HFFc6 (cell line): Measurements from ENCODE around the gene PLPP3. TPM values are rescaled to one million over a fixed set of nuclear protein-coding genes. Genes with fewer than 3 reads are reported as not detected.

Experiments used
- DNase-seq: peaks from one replicate; pipeline ENCODE4 v3.0.0-alpha.2; 2018
- H3K27ac Mint-ChIP-seq: 2 replicates; pipeline ENCODE4 v1.8.0; 2020; ENCODE audit warnings: mild to moderate bottlenecking, mixed read lengths
- H3K27me3 Mint-ChIP-seq: 2 replicates; pipeline ENCODE4 v1.8.0; 2021; ENCODE audit warnings: mild to moderate bottlenecking, moderate library complexity, mixed read lengths; ENCODE audit not compliant: insufficient read depth
- H3K36me3 Mint-ChIP-seq: 2 replicates; pipeline ENCODE4 v1.8.0; 2021; ENCODE audit warnings: low read depth, mixed read lengths
- H3K4me1 Mint-ChIP-seq: 2 replicates; pipeline ENCODE4 v1.8.0; 2020; ENCODE audit warnings: low read depth, mixed read lengths
- H3K4me3 Mint-ChIP-seq: 2 replicates; pipeline ENCODE4 v1.8.0; 2020; ENCODE audit warnings: mild to moderate bottlenecking, moderate library complexity, mixed read lengths
- H3K9me3 Mint-ChIP-seq: 2 replicates; pipeline ENCODE4 v1.8.0; 2020; ENCODE audit warnings: mild to moderate bottlenecking, mixed read lengths
- total RNA-seq, 6 experiments: library from RNA; stranded (reverse); fragmentation: NEBNext Ultra II Directional; extraction: Animal tissue kit (Norgen Biotek cat#: 25700); gene quantifications; 2 replicates in 1 of 6; 3 replicates in 5 of 6; pipeline ENCODE4 v1.2.3, GENCODE V29; 2021
- TF ChIP-seq, protein P1 (sequence below): fragments of 200-600 bp; sonication (generic); IDR thresholded peaks from 2 replicates; pipeline ENCODE4 v1.5.0; 2021; ENCODE audit warnings: antibody characterized with exemption, mild to moderate bottlenecking

PLPP3 gene
- total RNA-seq, 6 experiments from 2014 or later = 15.1 to 29.9 (median 24.8) TPM

DNA sequence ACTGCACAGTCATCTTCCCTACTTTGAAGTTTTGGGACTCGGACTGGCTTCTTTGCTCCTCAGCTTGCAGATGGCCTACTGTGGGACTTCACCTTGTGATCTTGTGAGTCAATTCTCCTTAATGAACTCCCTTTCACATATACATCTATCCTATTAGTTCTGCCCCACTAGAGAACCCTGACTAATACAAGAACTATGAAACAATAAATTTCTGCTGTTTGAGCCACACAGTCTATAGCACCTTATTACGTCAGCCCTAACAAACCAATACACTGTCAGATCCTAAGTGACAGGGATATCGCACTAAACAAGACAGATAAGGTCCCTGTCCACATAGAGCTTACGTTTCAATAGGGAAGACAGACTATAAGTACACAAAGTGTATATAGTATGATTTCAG lies 120.1 kb downstream of the PLPP3 start:
- Mint-ChIP-seq H3K4me3 (no peak overlapping the region), H3K9me3 (no peaks in the 10 kb centered on the region), H3K27ac (no peak overlapping the region), H3K36me3 (no peaks in the 10 kb centered on the region), H3K4me1 (0 out of 2 replicates have a peak, but pooled peaks cover 6% of the 10 kb centered on the region), H3K27me3 (no peaks in the 10 kb centered on the region; the same call in 1 of the 2 replicates)
- DNase-seq = no peak
- TF ChIP-seq, protein P1, sequence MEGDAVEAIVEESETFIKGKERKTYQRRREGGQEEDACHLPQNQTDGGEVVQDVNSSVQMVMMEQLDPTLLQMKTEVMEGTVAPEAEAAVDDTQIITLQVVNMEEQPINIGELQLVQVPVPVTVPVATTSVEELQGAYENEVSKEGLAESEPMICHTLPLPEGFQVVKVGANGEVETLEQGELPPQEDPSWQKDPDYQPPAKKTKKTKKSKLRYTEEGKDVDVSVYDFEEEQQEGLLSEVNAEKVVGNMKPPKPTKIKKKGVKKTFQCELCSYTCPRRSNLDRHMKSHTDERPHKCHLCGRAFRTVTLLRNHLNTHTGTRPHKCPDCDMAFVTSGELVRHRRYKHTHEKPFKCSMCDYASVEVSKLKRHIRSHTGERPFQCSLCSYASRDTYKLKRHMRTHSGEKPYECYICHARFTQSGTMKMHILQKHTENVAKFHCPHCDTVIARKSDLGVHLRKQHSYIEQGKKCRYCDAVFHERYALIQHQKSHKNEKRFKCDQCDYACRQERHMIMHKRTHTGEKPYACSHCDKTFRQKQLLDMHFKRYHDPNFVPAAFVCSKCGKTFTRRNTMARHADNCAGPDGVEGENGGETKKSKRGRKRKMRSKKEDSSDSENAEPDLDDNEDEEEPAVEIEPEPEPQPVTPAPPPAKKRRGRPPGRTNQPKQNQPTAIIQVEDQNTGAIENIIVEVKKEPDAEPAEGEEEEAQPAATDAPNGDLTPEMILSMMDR = no peak

GRCh38 chr1:56457756-56458375 lies 121.5 kb downstream of the PLPP3 start:
- 0 out of 2 replicates have a peak, but pooled peaks cover 6% of the 10 kb centered on the region for H3K4me1 Mint-ChIP-seq
- TF ChIP-seq, protein P1 = no peak
- H3K27ac Mint-ChIP-seq = no peak overlapping the region
- no peak overlapping the region for H3K4me3 Mint-ChIP-seq
- H3K36me3 Mint-ChIP-seq = no peaks in the 10 kb centered on the region
- DNase-seq = no peak
- H3K9me3 Mint-ChIP-seq = peaks cover 4% of the 10 kb centered on the region; the same call in 1 of the 2 replicates
- no peaks in the 10 kb centered on the region; the same call in 1 of the 2 replicates for H3K27me3 Mint-ChIP-seq

GRCh38 chr1:56456435-56457101 lies 122.8 kb downstream of the PLPP3 start:
- no peak overlapping the region for H3K27ac Mint-ChIP-seq
- no peak for DNase-seq
- TF ChIP-seq, protein P1 = no peak
- H3K9me3 Mint-ChIP-seq = peaks cover 4% of the 10 kb centered on the region; the same call in 1 of the 2 replicates
- no peaks in the 10 kb centered on the region; the same call in 1 of the 2 replicates for H3K27me3 Mint-ChIP-seq
- H3K4me1 Mint-ChIP-seq = 0 out of 2 replicates have a peak, but pooled peaks cover 6% of the 10 kb centered on the region
- no peaks in the 10 kb centered on the region for H3K36me3 Mint-ChIP-seq
- no peak overlapping the region for H3K4me3 Mint-ChIP-seq

- TF ChIP-seq, protein P1 = no peak
- peaks cover 4% of the 10 kb centered on the region; the same call in 1 of the 2 replicates for H3K9me3 Mint-ChIP-seq
- H3K27me3 Mint-ChIP-seq = no peaks in the 10 kb centered on the region; the same call in 1 of the 2 replicates
- H3K36me3 Mint-ChIP-seq = no peaks in the 10 kb centered on the region
- no peak overlapping the region for H3K4me3 Mint-ChIP-seq
- no peak for DNase-seq
- no peak overlapping the region for H3K27ac Mint-ChIP-seq
- H3K4me1 Mint-ChIP-seq = 0 out of 2 replicates have a peak, but pooled peaks cover 6% of the 10 kb centered on the region
Observed at GRCh38 chr1:56453417-56454078, 125.8 kb downstream of the PLPP3 start.

- TF ChIP-seq, protein P1 = no peak
- 0 out of 2 replicates have a peak, but pooled peaks cover 6% of the 10 kb centered on the region for H3K4me1 Mint-ChIP-seq
- no peaks in the 10 kb centered on the region; the same call in 1 of the 2 replicates for H3K27me3 Mint-ChIP-seq
- peaks cover 4% of the 10 kb centered on the region; the same call in 1 of the 2 replicates for H3K9me3 Mint-ChIP-seq
- no peak overlapping the region for H3K27ac Mint-ChIP-seq
- no peak for DNase-seq
- H3K36me3 Mint-ChIP-seq = no peaks in the 10 kb centered on the region
- H3K4me3 Mint-ChIP-seq = no peak overlapping the region
Observed at GRCh38 chr1:56453016-56453415, 126.3 kb downstream of the PLPP3 start.
